Heart right ventricle (tissue), 16 donors: ENCODE data around the gene ZNF646. TPM values are rescaled to one million over a fixed set of nuclear protein-coding genes. Genes with fewer than 3 reads are reported as not detected.
A peak's percentile ranks its signal among the peaks of the same experiment; 100 is the strongest.
"Not testable (repeated sequence)": the region's sequence is repeated elsewhere in the genome, so short reads cannot be mapped to it uniquely, and the experiment has no call there.

ENCODE experiments used
- ATAC-seq, 8 donors: fragments of 200-7000 bp; cut with Tn5 transposase; one replicate each; pipeline ENCODE4 v1.9.1; 2020; ENCODE audit warnings: mild to moderate bottlenecking in 8 of 8, moderate library complexity in 8 of 8, moderate number of reproducible peaks in 1 of 8
- DNase-seq, 2 donors: peaks; one replicate each; pipeline ENCODE4 v3.0.0-alpha.2; 2020
- H3K27ac ChIP-seq, 10 donors: fragments of 200-600 bp; sonication (generic) in 2 of 10; one replicate each; pipeline versions ENCODE4 v1.5.0 to v1.8.0; 2020 to 2022; ENCODE audit warnings: mild to moderate bottlenecking in 3 of 10
- H3K27me3 ChIP-seq, 7 donors: fragments of 200-600 bp; one replicate each; pipeline ENCODE4 v1.8.0; 2021 to 2022; ENCODE audit warnings: mild to moderate bottlenecking in 2 of 7
- H3K36me3 ChIP-seq, 9 donors: fragments of 200-600 bp; sonication (generic) in 1 of 9; one replicate each; pipeline versions ENCODE4 v1.5.0 to v1.8.0; 2020 to 2022; ENCODE audit warnings: mild to moderate bottlenecking in 2 of 9
- H3K4me1 ChIP-seq, 9 donors: fragments of 200-600 bp; sonication (generic) in 1 of 9; one replicate each; pipeline versions ENCODE4 v1.5.0 to v1.8.0; 2020 to 2022; ENCODE audit warnings: mild to moderate bottlenecking in 4 of 9
- H3K4me3 ChIP-seq, 10 donors: fragments of 200-600 bp; sonication (generic) in 2 of 10; one replicate each; pipeline versions ENCODE4 v1.5.0 to v1.8.0; 2020 to 2022; ENCODE audit warnings: mild to moderate bottlenecking in 7 of 10, moderate library complexity in 2 of 10
- H3K9me3 ChIP-seq, 11 donors: fragments of 200-600 bp in 10 of 11; sonication (generic) in 2 of 11; one replicate each; pipeline versions ENCODE4 v1.5.0 to v1.8.0; 2013 to 2022; ENCODE audit warnings: mild to moderate bottlenecking in 2 of 11, control low read depth in 1 of 11, moderate library complexity in 1 of 11
- WGBS, 2 donors: extraction: QIAGEN DNeasy Blood & Tissue Kit; methylation state at CpG; one replicate each; pipeline ENCODE4 v1.1.7; 2013; ENCODE audit warnings: inconsistent platforms in 1 of 2; 5-methylcytosine and 5-hydroxymethylcytosine counted together
- intact Hi-C, 10 donors: fragments of 100-400 bp; cut with DNase I; formaldehyde crosslinking; loops; one replicate each; pipeline versions ENCODE4 v1.11.1 to v1.14.2; 2022
- polyA plus RNA-seq, 2 donors: library from polyadenylated mRNA; stranded (reverse); fragments of 200-250 nt; gene quantifications; one replicate each; pipeline ENCODE4 v1.2.3, GENCODE V29; 2013
- total RNA-seq, 10 donors: library from RNA; stranded (reverse); fragmentation: NEBNext Ultra II Directional in 3 of 10; extraction: Animal tissue kit (Norgen Biotek cat#: 25700) in 3 of 10; gene quantifications; one replicate each; pipeline versions ENCODE4 v1.2.1 to v1.2.4, GENCODE V29; 2021 to 2023
- TF ChIP-seq, protein P1 (sequence below), 9 donors: fragments of 200-600 bp; sonication (generic) in 2 of 9; IDR thresholded peaks; one replicate each; pipeline versions ENCODE4 v1.5.0 to v1.8.0; 2021 to 2022; ENCODE audit warnings: antibody characterized with exemption in 9 of 9, mild to moderate bottlenecking in 5 of 9, moderate library complexity in 1 of 9
- donor health status: Arrhythmogenic right ventricular cardiomyopathy.
- donor health status: ischemic (EF 13 %, LVEDD 7.1; RV severe dilation, severe dysfunction).
- donor health status: healthy with polysubstance abuse.
- donor health status: DM: no; HTN: yes; CAD: no.
- donor health status: DM: no; HTN: no; CAD: no.
- donor health status: ischemic (EF 25% LVEDD 6.9; RV normal size, moderate dysfunction).
- donor health status: ischemic (EF 25% LVEDD 5.7; RV mildly dilated, moderate dysfunction).
- donor health status: healthy.
- donor health status: DM: yes; HTN: yes; CAD: no.
- donor health status: Ischemic cardiomyopathy.
- donor health status: ischemic (EF 35%, LVEDD 5.7; RV mildly dilated, moderate dysfunction).
- donor health status: nonischemic (EF 11% LVEDD 7.7; RV severe dilation, severe dysfunction).
- donor health status: DM: yes; HTN: yes; CAD: no.
- donor health status: PGD.
- donor health status: ischemic (EF 29% LVEDD 5.4; RV normal size, mild dysfunction).
- donor health status: nonischemic (EF 23%, LVEDD 6.1; RV moderate dilation, normal function).

Gene ZNF646
- total and polyA plus RNA-seq, 12 donors = 2.7 to 12.0 (median 8.4) TPM

- peak within 1 kb of the TSS; percentile 76 to 98 (median 88) for H3K4me3 ChIP-seq
- peaks cover 0 to 30% (median 20%) of the 10 kb centered on the region in 9 donors for H3K4me1 ChIP-seq
- H3K9me3 ChIP-seq = peaks cover 0 to 2% (median 0%) of the 10 kb centered on the region in 11 donors
- intact Hi-C loops = loop anchor here in 4 of 10 donors (1.0 to 5.0 kb wide), 6 partner anchors 20 to 112 kb away; partner anchors contain the start of genes HSD3B7 (in 2 of the 4), STX4 (in 1 of the 4), ZNF646 (in 1 of the 4) and ZNF668 (in 1 of the 4)
- WGBS, 2 donors = 0 to 1% methylated on average over 69 of the region's 69 CpGs
- DNase-seq (peak; percentile 93 to 96), ATAC-seq (peak; percentile 95 to 98 (median 96))
- TF ChIP-seq, protein P1, sequence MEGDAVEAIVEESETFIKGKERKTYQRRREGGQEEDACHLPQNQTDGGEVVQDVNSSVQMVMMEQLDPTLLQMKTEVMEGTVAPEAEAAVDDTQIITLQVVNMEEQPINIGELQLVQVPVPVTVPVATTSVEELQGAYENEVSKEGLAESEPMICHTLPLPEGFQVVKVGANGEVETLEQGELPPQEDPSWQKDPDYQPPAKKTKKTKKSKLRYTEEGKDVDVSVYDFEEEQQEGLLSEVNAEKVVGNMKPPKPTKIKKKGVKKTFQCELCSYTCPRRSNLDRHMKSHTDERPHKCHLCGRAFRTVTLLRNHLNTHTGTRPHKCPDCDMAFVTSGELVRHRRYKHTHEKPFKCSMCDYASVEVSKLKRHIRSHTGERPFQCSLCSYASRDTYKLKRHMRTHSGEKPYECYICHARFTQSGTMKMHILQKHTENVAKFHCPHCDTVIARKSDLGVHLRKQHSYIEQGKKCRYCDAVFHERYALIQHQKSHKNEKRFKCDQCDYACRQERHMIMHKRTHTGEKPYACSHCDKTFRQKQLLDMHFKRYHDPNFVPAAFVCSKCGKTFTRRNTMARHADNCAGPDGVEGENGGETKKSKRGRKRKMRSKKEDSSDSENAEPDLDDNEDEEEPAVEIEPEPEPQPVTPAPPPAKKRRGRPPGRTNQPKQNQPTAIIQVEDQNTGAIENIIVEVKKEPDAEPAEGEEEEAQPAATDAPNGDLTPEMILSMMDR (IDR thresholded peaks at IDR 0.05) = peak in 1 of 9 donors; percentile 12
- peaks cover 0 to 30% (median 11%) of the 10 kb centered on the region in 9 donors for H3K36me3 ChIP-seq
- H3K27ac ChIP-seq = peak within 1 kb of the TSS; percentile 51 to 93 (median 86)
- no peaks in the 10 kb centered on the region for H3K27me3 ChIP-seq
These were observed 20.4 kb downstream of the ZNF646 start, which contains the start of gene VKORC1 for GRCh38 chr16:31094424-31095120. Gene VKORC1 (minus strand): TSS chr16:31094797. CDS start chr16:31094729, 68 bp downstream.

- no peak for DNase-seq
These were observed 25.8 kb downstream of the ZNF646 start for GRCh38 chr16:31099860-31100638.

DNA sequence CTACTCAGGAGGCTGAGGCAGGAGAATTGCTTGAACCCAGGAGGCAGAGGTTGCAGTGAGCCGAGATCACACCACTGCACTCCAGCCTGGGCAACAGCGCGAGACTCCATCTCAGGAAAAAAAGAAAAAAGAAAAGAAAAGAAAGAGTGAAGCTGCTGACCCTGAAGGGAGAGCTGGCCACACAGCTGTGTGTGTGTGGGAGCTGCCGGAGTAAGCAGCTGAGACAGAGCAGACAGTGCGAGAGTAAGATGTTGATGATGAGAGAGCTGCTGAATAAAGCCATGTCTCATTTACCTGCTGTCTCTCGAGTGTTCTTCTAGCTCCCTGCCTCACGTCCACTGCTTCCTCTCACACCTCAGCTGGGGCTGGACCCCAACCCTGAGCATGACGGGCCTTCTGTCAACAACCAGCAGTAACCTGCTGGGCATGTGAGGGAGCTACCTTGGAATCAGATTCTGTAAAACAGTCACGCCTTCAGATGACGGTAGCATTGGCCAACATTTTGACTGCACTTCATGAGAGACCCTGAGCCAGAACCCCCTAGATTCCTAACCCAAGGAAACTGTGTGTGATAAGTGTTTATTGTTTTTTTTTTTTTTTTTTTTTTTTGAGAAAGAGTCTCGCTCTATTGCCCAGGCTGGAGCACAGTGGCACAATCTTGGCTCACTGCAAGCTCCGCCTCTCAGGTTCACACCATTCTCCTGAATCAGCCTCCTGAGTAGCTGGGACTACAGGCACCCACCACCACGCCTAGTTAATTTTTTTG lies 26.8 kb downstream of the ZNF646 start:
- H3K9me3 ChIP-seq, H3K27me3 ChIP-seq, DNase-seq, H3K36me3 ChIP-seq, intact Hi-C loops, ATAC-seq, H3K27ac ChIP-seq, H3K4me3 ChIP-seq, H3K4me1 ChIP-seq: not testable (repeated sequence)
- 70 to 77% methylated on average over 13 of the region's 13 CpGs for WGBS, 2 donors

More at GRCh38 chr16:31099860-31100638, 25.8 kb downstream of the ZNF646 start:
- WGBS, 2 donors = 59 to 64% methylated on average over 4 of the region's 4 CpGs
- intact Hi-C loops = loop anchor here in 1 of 10 donors (5.0 kb wide), 1 partner anchor 118 kb away; no protein-coding TSS in a partner anchor
- H3K36me3 ChIP-seq = no peaks in the 10 kb centered on the region
- TF ChIP-seq, protein P1 (IDR thresholded peaks at IDR 0.05) = no peak
- H3K27me3 ChIP-seq = no peaks in the 10 kb centered on the region
- peaks cover 0 to 10% (median 6%) of the 10 kb centered on the region in 9 donors for H3K4me1 ChIP-seq
- no peak for ATAC-seq
- H3K9me3 ChIP-seq = peaks cover 0 to 9% (median 0%) of the 10 kb centered on the region in 11 donors
- H3K4me3 ChIP-seq = no peak overlapping the region
- H3K27ac ChIP-seq = no peak overlapping the region

DNA sequence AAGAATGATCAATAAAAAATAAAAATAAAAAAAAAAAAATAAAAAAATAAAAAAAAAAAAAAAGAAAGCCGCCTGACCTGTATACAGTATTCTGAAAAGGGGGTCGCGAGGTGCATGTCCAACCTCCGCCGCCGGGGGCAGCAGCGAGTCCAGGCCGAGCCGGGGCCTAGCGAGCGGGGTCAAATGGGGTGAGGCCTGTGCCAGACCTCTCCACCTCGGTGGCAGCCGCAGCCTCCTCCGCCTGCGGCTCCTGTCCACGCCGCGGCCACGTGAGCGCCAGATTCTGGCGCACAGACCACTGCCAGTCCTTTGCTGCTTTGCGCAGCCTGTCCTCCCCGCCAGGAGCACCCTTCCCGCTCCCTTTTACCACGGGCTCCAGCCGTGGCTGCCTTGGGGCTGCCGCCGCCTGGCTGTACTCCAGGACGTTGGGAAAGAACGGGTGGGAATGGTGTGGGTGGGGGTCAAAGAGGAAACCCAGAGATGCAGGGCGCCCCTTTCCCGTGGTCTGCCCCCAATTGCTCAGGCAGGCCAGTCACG lies 31.5 kb downstream of the ZNF646 start:
- peak; percentile 88 to 92 for DNase-seq
- intact Hi-C loops = loop anchor here in 4 of 10 donors (5.0 kb wide), 2 partner anchors 33 to 37 kb away; partner anchors contain the start of genes ZNF646 (in 1 of the 4) and ZNF668 (in 1 of the 4)
- H3K36me3 ChIP-seq = peaks cover 0 to 16% (median 8%) of the 10 kb centered on the region in 9 donors
- no peaks in the 10 kb centered on the region for H3K9me3 ChIP-seq
- peak; percentile 75 to 92 (median 90) for ATAC-seq
- H3K4me3 ChIP-seq = peak overlapping the region in 7 of 10 donors; percentile 15 to 42 (median 29)
- WGBS, 2 donors = 11 to 12% methylated on average over 33 of the region's 33 CpGs
- TF ChIP-seq, protein P1 (IDR thresholded peaks at IDR 0.05) = peak; percentile 78 to 95 (median 84)
- peak overlapping the region in 9 of 10 donors; percentile 39 to 84 (median 74) for H3K27ac ChIP-seq
- no peaks in the 10 kb centered on the region for H3K27me3 ChIP-seq
- peaks cover 7 to 32% (median 14%) of the 10 kb centered on the region in 9 donors for H3K4me1 ChIP-seq
